GM21825 (cell line): ENCODE results near the gene NNMT.
"Not testable (repeated sequence)": the region's sequence is repeated elsewhere in the genome, so short reads cannot be mapped to it uniquely, and the experiment has no call there.

Source experiments
- ATAC-seq: cut with Tn5 transposase; IDR thresholded peaks from one replicate; pipeline ENCODE4 v1.9.1; 2021; ENCODE audit warnings: mild to moderate bottlenecking, moderate library complexity; ENCODE audit not compliant: unreplicated experiment

Gene NNMT

GRCh38 chr11:114304969-114305368 lies 8.8 kb downstream of the NNMT start:
- no peak for ATAC-seq

- no peak for ATAC-seq
Observed at GRCh38 chr11:114307524-114308203, 11.5 kb downstream of the NNMT start.

- no peak for ATAC-seq
Observed at GRCh38 chr11:114308689-114309089, 12.5 kb downstream of the NNMT start.

GRCh38 chr11:114309517-114309916 lies 13.3 kb downstream of the NNMT start:
- ATAC-seq, result no peak

GRCh38 chr11:114310095-114310494 lies 13.9 kb downstream of the NNMT start:
- no peak for ATAC-seq

GRCh38 chr11:114311946-114312345 lies 15.7 kb downstream of the NNMT start:
- ATAC-seq, result no peak

- no peak for ATAC-seq
Observed at GRCh38 chr11:114314096-114314495, 17.9 kb downstream of the NNMT start.

GRCh38 chr11:114315749-114316368 lies 19.7 kb downstream of the NNMT start:
- no peak for ATAC-seq

GRCh38 chr11:114316980-114317786 lies 21.0 kb downstream of the NNMT start:
- ATAC-seq, result no peak

- no peak for ATAC-seq
Observed at GRCh38 chr11:114317787-114318137, 21.6 kb downstream of the NNMT start.

GRCh38 chr11:114318361-114318760 lies 22.2 kb downstream of the NNMT start:
- no peak for ATAC-seq

GRCh38 chr11:114319716-114320328 lies 23.6 kb downstream of the NNMT start:
- ATAC-seq, result no peak

- ATAC-seq, result no peak
Observed at GRCh38 chr11:114321621-114322257, 25.5 kb downstream of the NNMT start.

GRCh38 chr11:114322934-114323333 lies 26.7 kb downstream of the NNMT start:
- no peak for ATAC-seq

- no peak for ATAC-seq
Observed at GRCh38 chr11:114326151-114326550, 30.0 kb downstream of the NNMT start.

- no peak for ATAC-seq
Observed at GRCh38 chr11:114326776-114327175, 30.6 kb downstream of the NNMT start.

- no peak for ATAC-seq
Observed at GRCh38 chr11:114330373-114330772, 34.2 kb downstream of the NNMT start.

- no peak for ATAC-seq
Observed at GRCh38 chr11:114340311-114341131, 44.3 kb downstream of the NNMT start.

GRCh38 chr11:114341667-114342066 lies 45.5 kb downstream of the NNMT start:
- not testable (repeated sequence) for ATAC-seq

- no peak for ATAC-seq
Observed at GRCh38 chr11:114342476-114342875, 46.3 kb downstream of the NNMT start.
